ENCODE results near the gene MED12L. TPM values are rescaled to one million over a fixed set of nuclear protein-coding genes. Genes with fewer than 3 reads are reported as not detected.

MED12L gene
- total and polyA plus RNA-seq, 9 donors: 0.15 to 2.4 (median 0.75) TPM

DNA sequence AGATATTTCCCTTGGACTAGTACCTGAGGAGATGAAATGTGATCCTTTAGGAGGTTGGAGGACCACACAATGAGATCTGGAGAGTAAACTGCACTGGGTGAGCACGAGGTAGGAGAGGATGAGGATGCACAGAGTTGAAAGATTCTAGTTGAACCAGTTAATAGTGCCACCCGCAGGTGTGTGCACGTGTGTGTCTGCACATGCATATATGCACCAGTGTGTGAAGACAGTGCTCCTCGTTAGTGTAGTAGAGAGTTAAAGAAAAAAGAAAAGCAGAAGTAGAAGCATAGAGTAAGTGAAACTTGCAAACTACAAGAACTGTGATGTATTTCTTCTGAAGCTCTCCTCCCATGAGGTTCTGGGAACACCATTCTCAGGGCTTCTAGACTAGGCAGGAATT lies 8.4 kb downstream of the MED12L start:
- Histone ChIP-seq H3K36me3 (no peaks in the 10 kb centered on the region), H3K9me3 (no peaks in the 10 kb centered on the region), H3K4me3 (no peak overlapping the region), H3K27ac (no peak overlapping the region), H3K4me1 (ENCODE audit: insufficient read depth) (no peaks in the 10 kb centered on the region), H3K27me3 (no peaks in the 10 kb centered on the region)
- 72 to 85% (median 76%) methylated on average over 4 of the region's 4 CpGs for WGBS, 3 donors
- intact Hi-C loops (cut with DNase I): no loop called here
- no peak for TF ChIP-seq EP300 (IDR thresholded peaks at IDR 0.05)
- TF ChIP-seq POLR2A (IDR thresholded peaks at IDR 0.05): no peak
- TF ChIP-seq, protein P1, sequence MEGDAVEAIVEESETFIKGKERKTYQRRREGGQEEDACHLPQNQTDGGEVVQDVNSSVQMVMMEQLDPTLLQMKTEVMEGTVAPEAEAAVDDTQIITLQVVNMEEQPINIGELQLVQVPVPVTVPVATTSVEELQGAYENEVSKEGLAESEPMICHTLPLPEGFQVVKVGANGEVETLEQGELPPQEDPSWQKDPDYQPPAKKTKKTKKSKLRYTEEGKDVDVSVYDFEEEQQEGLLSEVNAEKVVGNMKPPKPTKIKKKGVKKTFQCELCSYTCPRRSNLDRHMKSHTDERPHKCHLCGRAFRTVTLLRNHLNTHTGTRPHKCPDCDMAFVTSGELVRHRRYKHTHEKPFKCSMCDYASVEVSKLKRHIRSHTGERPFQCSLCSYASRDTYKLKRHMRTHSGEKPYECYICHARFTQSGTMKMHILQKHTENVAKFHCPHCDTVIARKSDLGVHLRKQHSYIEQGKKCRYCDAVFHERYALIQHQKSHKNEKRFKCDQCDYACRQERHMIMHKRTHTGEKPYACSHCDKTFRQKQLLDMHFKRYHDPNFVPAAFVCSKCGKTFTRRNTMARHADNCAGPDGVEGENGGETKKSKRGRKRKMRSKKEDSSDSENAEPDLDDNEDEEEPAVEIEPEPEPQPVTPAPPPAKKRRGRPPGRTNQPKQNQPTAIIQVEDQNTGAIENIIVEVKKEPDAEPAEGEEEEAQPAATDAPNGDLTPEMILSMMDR (IDR thresholded peaks at IDR 0.05): no peak
- no peak for DNase-seq

DNA sequence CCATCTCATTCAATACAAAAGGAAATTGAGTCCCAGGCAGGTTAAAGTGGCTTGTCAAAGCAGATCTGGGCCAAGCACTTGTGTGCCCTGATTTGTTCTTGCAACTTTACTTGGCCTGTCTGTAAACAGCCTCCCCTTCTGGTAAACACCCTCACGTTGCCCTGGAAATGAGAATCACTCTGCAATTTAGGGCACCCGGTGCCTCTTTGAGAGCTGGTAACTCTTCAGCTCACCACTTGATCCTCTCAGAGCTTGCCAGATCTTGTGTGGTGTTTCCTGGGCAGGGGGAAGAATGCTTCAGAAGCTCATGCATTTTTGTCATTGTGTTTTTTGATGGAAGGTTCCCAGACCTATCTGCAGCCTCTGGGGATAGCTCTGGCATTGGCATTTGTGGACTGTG lies 11.3 kb downstream of the MED12L start:
- no peaks in the 10 kb centered on the region for H3K36me3 ChIP-seq
- no peak overlapping the region for H3K4me3 ChIP-seq
- H3K4me1 ChIP-seq (ENCODE audit: insufficient read depth): no peaks in the 10 kb centered on the region
- DNase-seq: no peak
- no peak overlapping the region for H3K27ac ChIP-seq
- intact Hi-C loops (cut with DNase I): no loop called here
- no peaks in the 10 kb centered on the region for H3K27me3 ChIP-seq
- H3K9me3 ChIP-seq: no peaks in the 10 kb centered on the region
- TF ChIP-seq POLR2A (IDR thresholded peaks at IDR 0.05) (no peak), EP300 (IDR thresholded peaks at IDR 0.05) (no peak)
- TF ChIP-seq, protein P1 (IDR thresholded peaks at IDR 0.05): no peak
- 36 to 57% (median 48%) methylated on average over 2 of the region's 2 CpGs for WGBS, 3 donors

GRCh38 chr3:151100076-151100475 lies 14.6 kb downstream of the MED12L start:
- DNase-seq: no peak
- no peak for TF ChIP-seq POLR2A (IDR thresholded peaks at IDR 0.05)
- no peak for TF ChIP-seq EP300 (IDR thresholded peaks at IDR 0.05)
- TF ChIP-seq, protein P1 (IDR thresholded peaks at IDR 0.05): no peak
- intact Hi-C loops (cut with DNase I): no loop called here
- 70 to 76% (median 76%) methylated on average over 1 of the region's 1 CpG for WGBS, 3 donors
- no peaks in the 10 kb centered on the region for H3K9me3 ChIP-seq
- H3K4me3 ChIP-seq: no peak overlapping the region
- H3K27me3 ChIP-seq: no peaks in the 10 kb centered on the region
- H3K4me1 ChIP-seq (ENCODE audit: insufficient read depth): no peaks in the 10 kb centered on the region
- H3K36me3 ChIP-seq: no peaks in the 10 kb centered on the region
- no peak overlapping the region for H3K27ac ChIP-seq

DNA sequence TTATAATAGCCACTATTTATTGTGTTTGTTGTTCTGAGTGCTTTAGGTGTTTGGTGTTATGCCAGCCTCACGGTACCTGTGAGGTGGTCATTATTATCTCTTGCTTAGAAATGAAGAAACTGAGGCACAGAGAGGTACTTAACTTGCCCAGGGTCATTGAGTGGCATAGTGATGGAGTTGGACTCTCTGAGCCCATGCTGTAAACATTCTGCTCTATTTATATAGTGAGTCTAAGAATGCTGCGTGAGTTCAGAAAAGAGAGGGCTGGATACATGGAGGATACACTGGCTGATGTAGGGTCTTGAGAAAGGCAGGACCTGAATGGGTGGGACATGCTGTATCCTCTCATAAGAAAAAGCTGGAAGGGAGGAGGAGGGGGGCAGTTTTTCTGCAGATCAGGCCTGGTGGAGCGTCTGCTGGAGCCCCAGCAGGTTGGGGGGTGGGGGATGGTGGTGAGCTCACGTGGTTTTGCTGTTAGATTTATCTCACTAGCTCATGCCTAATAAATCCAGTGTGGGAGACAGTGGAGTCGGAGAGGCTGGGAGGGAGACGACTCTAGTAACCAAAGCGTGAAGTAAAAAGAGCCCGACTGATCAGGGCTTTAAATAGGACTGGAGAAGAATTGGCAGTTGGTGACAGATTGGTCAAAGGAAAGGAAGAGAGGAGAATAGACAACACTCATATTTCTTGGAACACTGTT lies 16.0 kb downstream of the MED12L start:
- intact Hi-C loops (cut with DNase I): no loop called here
- H3K4me3 ChIP-seq: no peak overlapping the region
- no peaks in the 10 kb centered on the region for H3K9me3 ChIP-seq
- no peaks in the 10 kb centered on the region for H3K27me3 ChIP-seq
- H3K27ac ChIP-seq: no peak overlapping the region
- no peak for DNase-seq
- WGBS, 3 donors: 73 to 83% (median 79%) methylated on average over 8 of the region's 8 CpGs
- H3K4me1 ChIP-seq (ENCODE audit: insufficient read depth): no peaks in the 10 kb centered on the region
- TF ChIP-seq, protein P1 (IDR thresholded peaks at IDR 0.05): no peak
- no peak for TF ChIP-seq EP300 (IDR thresholded peaks at IDR 0.05)
- TF ChIP-seq POLR2A (IDR thresholded peaks at IDR 0.05): no peak
- H3K36me3 ChIP-seq: no peaks in the 10 kb centered on the region

Data from ovary (tissue), 9 donors.